ENCODE measurements around the gene ANKRD16. TPM values are rescaled to one million over a fixed set of nuclear protein-coding genes. Genes with fewer than 3 reads are reported as not detected.

ANKRD16 gene
- total RNA-seq, 2 donors from 2014 or later: 9.9 to 13.0 TPM

DNA sequence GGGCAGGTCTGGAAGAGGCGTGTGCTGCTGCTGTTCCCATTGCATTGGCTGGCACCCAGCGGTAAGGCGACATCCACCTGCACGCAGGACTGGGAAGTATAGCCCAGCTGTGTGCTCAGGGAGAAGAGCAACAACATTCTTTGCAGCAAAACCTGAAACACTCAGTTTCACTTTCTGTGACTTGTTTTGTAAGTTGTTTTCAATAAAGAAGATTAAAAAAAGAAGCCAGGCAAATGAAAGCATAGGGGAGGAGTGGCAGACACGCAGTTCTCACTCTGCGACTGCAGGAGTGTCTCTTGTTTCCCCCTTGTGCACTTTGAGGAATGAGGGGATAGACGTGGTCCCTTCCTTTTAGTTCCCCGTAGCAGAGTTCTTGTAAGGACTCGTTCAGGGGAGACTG is 6.1 kb upstream of the ANKRD16 start:
- TF ChIP-seq, protein P1, sequence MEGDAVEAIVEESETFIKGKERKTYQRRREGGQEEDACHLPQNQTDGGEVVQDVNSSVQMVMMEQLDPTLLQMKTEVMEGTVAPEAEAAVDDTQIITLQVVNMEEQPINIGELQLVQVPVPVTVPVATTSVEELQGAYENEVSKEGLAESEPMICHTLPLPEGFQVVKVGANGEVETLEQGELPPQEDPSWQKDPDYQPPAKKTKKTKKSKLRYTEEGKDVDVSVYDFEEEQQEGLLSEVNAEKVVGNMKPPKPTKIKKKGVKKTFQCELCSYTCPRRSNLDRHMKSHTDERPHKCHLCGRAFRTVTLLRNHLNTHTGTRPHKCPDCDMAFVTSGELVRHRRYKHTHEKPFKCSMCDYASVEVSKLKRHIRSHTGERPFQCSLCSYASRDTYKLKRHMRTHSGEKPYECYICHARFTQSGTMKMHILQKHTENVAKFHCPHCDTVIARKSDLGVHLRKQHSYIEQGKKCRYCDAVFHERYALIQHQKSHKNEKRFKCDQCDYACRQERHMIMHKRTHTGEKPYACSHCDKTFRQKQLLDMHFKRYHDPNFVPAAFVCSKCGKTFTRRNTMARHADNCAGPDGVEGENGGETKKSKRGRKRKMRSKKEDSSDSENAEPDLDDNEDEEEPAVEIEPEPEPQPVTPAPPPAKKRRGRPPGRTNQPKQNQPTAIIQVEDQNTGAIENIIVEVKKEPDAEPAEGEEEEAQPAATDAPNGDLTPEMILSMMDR (IDR thresholded peaks at IDR 0.05): no peak
- no peak for TF ChIP-seq POLR2A (IDR thresholded peaks at IDR 0.05)
- Histone ChIP-seq H3K27me3 (no peaks in the 10 kb centered on the region), H3K27ac (no peak overlapping the region), H3K4me1 (peaks cover 22% of the 10 kb centered on the region), H3K36me3 (replicated peaks in 1 of 2; ENCODE audit: insufficient read depth in 1 of 2, low read depth in 2 of 2) (no peaks in the 10 kb centered on the region), H3K4me3 (no peak overlapping the region), H3K9me3 (no peaks in the 10 kb centered on the region)
- no peak for DNase-seq
- ATAC-seq: no peak
- intact Hi-C loops (cut with DNase I): no loop called here
- 81 to 89% methylated on average over 9 of the region's 9 CpGs for WGBS, 2 donors

DNA sequence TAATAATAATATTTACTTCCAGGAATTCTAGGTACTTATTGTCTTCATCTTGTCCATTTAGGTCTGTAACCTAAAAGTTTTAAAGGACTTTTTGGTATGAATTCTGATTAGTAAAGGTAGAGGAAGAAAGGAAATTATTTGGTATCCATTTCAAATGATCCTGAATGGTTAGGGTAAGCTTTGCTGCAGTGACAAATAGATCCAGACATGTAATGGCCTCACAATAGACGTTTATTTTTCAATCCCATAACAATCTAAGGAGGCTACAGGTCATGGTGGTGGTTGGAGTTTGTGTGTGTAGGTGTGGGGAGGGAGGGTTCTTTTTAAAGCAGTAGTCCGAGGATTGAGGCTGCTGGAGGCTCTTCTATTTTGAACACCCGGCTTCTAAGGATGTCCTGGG is 5.7 kb upstream of the ANKRD16 start:
- ATAC-seq (no peak), DNase-seq (no peak)
- H3K4me1 ChIP-seq: peaks cover 22% of the 10 kb centered on the region
- intact Hi-C loops (cut with DNase I): no loop called here
- TF ChIP-seq POLR2A (IDR thresholded peaks at IDR 0.05): no peak
- TF ChIP-seq, protein P1 (IDR thresholded peaks at IDR 0.05): no peak
- no peak overlapping the region for H3K4me3 ChIP-seq
- H3K27ac ChIP-seq: no peak overlapping the region
- H3K36me3 ChIP-seq (replicated peaks in 1 of 2; ENCODE audit: insufficient read depth in 1 of 2, low read depth in 2 of 2): no peaks in the 10 kb centered on the region
- 88 to 90% methylated on average over 3 of the region's 3 CpGs for WGBS, 2 donors
- H3K9me3 ChIP-seq: no peaks in the 10 kb centered on the region
- no peaks in the 10 kb centered on the region for H3K27me3 ChIP-seq

DNA sequence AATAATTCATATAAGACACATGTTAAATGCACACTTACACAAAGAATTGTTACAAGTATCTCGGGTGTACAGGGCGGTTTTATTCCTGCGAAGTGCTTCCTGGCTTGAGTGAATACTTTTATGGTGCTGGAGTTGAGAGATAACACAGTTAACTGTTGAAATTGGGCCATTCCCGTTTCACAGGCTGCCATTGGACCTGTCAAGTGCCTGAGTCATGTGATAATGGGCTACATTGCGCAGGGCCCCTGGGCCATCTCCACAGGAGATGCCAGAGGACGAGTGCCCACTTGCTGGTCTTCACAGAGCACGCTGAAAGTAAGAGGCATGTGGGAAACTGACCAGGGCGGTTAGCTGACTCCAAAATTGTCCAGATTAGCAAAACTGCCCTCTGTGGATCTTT is 5.2 kb upstream of the ANKRD16 start:
- DNase-seq: no peak
- TF ChIP-seq, protein P1 (IDR thresholded peaks at IDR 0.05): no peak
- no peak for TF ChIP-seq POLR2A (IDR thresholded peaks at IDR 0.05)
- intact Hi-C loops (cut with DNase I): no loop called here
- Histone ChIP-seq H3K27ac (no peak overlapping the region), H3K4me1 (peaks cover 22% of the 10 kb centered on the region), H3K36me3 (replicated peaks in 1 of 2; ENCODE audit: insufficient read depth in 1 of 2, low read depth in 2 of 2) (no peaks in the 10 kb centered on the region), H3K27me3 (no peaks in the 10 kb centered on the region), H3K4me3 (no peak overlapping the region), H3K9me3 (no peaks in the 10 kb centered on the region)
- WGBS, 2 donors: 85 to 93% methylated on average over 8 of the region's 8 CpGs
- no peak for ATAC-seq

DNA sequence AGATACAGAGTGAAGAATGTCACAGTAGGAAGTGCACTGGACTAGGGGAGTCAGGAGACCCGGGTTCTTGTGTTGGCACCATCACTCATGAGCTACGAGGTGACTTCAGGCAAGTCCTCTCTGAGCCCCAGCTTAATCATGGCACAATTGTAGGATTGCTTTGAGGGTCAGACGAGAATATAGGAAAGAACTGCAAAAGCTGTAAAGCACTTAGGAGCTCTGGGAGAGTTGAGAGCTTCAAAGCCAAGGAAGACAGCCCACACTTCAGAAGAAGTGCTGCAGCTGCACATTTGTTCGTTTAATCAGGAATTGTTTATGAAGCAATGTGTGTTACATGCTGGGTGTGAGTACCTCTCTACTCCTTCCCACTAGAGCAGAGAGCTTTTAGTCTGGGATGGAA is 4.7 kb upstream of the ANKRD16 start:
- no peak for DNase-seq
- Histone ChIP-seq H3K36me3 (replicated peaks in 1 of 2; ENCODE audit: insufficient read depth in 1 of 2, low read depth in 2 of 2) (no peaks in the 10 kb centered on the region), H3K27me3 (no peaks in the 10 kb centered on the region), H3K9me3 (no peaks in the 10 kb centered on the region), H3K27ac (no peak overlapping the region), H3K4me3 (no peak overlapping the region), H3K4me1 (peaks cover 22% of the 10 kb centered on the region)
- TF ChIP-seq, protein P1 (IDR thresholded peaks at IDR 0.05): no peak
- no peak for TF ChIP-seq POLR2A (IDR thresholded peaks at IDR 0.05)
- intact Hi-C loops (cut with DNase I): no loop called here
- WGBS, 2 donors: 81 to 85% methylated on average over 4 of the region's 4 CpGs
- no peak for ATAC-seq

DNA sequence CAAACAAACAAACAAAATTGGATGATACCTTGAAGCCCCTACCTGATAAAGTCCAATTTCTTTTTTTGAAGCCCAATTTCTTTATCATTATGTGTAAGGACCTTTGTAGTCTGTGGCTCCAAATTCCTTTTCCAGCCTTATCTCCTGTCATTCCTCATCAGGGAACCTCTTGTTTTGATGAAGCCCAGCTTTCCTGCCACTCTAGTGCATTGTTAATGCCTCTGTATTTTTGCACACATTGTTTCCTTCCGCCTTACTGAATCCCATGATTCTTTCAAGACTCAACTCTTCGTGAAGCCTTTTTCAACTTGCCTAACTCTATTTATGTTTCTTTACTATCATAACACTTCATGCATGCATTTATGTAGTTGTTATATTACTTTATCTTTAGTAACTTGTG is 3.6 kb upstream of the ANKRD16 start:
- Histone ChIP-seq H3K4me1 (peaks cover 27% of the 10 kb centered on the region), H3K36me3 (replicated peaks in 1 of 2; ENCODE audit: insufficient read depth in 1 of 2, low read depth in 2 of 2) (no peaks in the 10 kb centered on the region), H3K9me3 (no peaks in the 10 kb centered on the region), H3K27me3 (no peaks in the 10 kb centered on the region), H3K4me3 (no peak overlapping the region), H3K27ac (no peak overlapping the region)
- ATAC-seq: no peak
- DNase-seq: no peak
- TF ChIP-seq POLR2A (IDR thresholded peaks at IDR 0.05): no peak
- TF ChIP-seq, protein P1 (IDR thresholded peaks at IDR 0.05): no peak
- intact Hi-C loops (cut with DNase I): no loop called here
- 86% methylated on average over 2 of the region's 2 CpGs for WGBS, 2 donors

Measured in body of pancreas (tissue), 4 donors.